Kidney epithelial cell (primary cell): ENCODE measurements around the gene RNF8. TPM values are rescaled to one million over a fixed set of nuclear protein-coding genes. Genes with fewer than 3 reads are reported as not detected.
"Not testable (repeated sequence)": the region's sequence is repeated elsewhere in the genome, so short reads cannot be mapped to it uniquely, and the experiment has no call there.

Source experiments
- DNase-seq: peaks from one replicate; pipeline ENCODE4 v3.0.0-alpha.2; 2010; ENCODE audit warnings: low read depth
- H3K27me3 ChIP-seq: 2 replicates; pipeline ENCODE4 v1.6.0; 2011; ENCODE audit warnings: low read length; ENCODE audit not compliant: control insufficient read depth, insufficient read depth
- H3K36me3 ChIP-seq: 2 replicates; pipeline ENCODE4 v1.5.1; 2011; ENCODE audit warnings: low read length; ENCODE audit not compliant: control insufficient read depth, insufficient read depth
- H3K4me3 ChIP-seq: 2 replicates; pipeline ENCODE4 v1.5.1; 2011; ENCODE audit warnings: low read depth, mild to moderate bottlenecking, control low read depth, low read length
- total RNA-seq: library from RNA; depleted of rRNA; stranded (reverse); fragments of >200 nt; gene quantifications from 2 replicates; pipeline ENCODE4 v1.2.3, GENCODE V29; 2015
- TF ChIP-seq, protein P1 (sequence below): IDR thresholded peaks from 2 replicates; pipeline ENCODE4 v1.5.1; 2011; ENCODE audit warnings: mild to moderate bottlenecking, moderate library complexity, low read length, control low read depth, inconsistent platforms; ENCODE audit not compliant: insufficient read depth, poor library complexity, severe bottlenecking

The RNF8 gene
- total RNA-seq, 1 donor from 2014 or later = 16.8 TPM

GRCh38 chr6:37441651-37442050 lies 87.9 kb downstream of the RNF8 start:
- no peaks in the 10 kb centered on the region for H3K36me3 ChIP-seq
- TF ChIP-seq, protein P1, sequence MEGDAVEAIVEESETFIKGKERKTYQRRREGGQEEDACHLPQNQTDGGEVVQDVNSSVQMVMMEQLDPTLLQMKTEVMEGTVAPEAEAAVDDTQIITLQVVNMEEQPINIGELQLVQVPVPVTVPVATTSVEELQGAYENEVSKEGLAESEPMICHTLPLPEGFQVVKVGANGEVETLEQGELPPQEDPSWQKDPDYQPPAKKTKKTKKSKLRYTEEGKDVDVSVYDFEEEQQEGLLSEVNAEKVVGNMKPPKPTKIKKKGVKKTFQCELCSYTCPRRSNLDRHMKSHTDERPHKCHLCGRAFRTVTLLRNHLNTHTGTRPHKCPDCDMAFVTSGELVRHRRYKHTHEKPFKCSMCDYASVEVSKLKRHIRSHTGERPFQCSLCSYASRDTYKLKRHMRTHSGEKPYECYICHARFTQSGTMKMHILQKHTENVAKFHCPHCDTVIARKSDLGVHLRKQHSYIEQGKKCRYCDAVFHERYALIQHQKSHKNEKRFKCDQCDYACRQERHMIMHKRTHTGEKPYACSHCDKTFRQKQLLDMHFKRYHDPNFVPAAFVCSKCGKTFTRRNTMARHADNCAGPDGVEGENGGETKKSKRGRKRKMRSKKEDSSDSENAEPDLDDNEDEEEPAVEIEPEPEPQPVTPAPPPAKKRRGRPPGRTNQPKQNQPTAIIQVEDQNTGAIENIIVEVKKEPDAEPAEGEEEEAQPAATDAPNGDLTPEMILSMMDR = no peak
- no peak overlapping the region for H3K4me3 ChIP-seq

GRCh38 chr6:37442416-37443215 lies 88.8 kb downstream of the RNF8 start:
- Histone ChIP-seq H3K36me3 (no peaks in the 10 kb centered on the region), H3K4me3 (no peak overlapping the region), H3K27me3 (no peaks in the 10 kb centered on the region)
- no peak for DNase-seq
- TF ChIP-seq, protein P1 = no peak

More at GRCh38 chr6:37441651-37442050, 87.9 kb downstream of the RNF8 start:
- no peak for DNase-seq
- H3K27me3 ChIP-seq = no peaks in the 10 kb centered on the region

DNA sequence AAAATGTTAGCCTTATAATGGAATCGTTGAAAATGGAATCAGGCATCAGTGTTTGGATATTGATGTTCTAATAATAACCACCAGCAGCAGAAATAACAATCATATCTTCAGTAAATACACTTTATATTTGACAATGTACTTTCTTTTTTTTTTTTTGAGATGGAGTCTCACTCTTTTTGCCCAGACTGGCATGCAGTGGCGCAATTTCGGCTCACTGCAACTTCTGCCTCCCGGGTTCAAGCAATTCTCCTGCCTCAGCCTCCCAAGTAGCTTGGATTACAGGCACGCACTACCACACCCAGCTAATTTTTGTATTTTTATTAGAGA lies 89.4 kb downstream of the RNF8 start:
- not testable (repeated sequence) for H3K36me3 ChIP-seq, H3K4me3 ChIP-seq, H3K27me3 ChIP-seq, DNase-seq

Other genes with a start within 250 kb of the RNF8 start
- 18.2 and 19.5 TPM in 2 replicates for gene PIM1, start 183.8 kb upstream of the RNF8 start, total RNA-seq
- gene TBC1D22B, start 96.2 kb upstream of the RNF8 start, total RNA-seq = 12.7 and 13.0 TPM in 2 replicates
- gene TMEM217, start 95.8 kb upstream of the RNF8 start, total RNA-seq = 2.0 and 4.0 TPM in 2 replicates
- gene CMTR1, start 79.2 kb downstream of the RNF8 start, total RNA-seq = 22.9 and 27.0 TPM in 2 replicates
- 59.4 and 82.7 TPM in 2 replicates for gene CCDC167, start 145.9 kb downstream of the RNF8 start, total RNA-seq